Measurements from ENCODE around the gene TPI1.

TPI1 gene

GRCh38 chr12:6831450-6831995, 35.8 kb upstream of the TPI1 start:
- in situ Hi-C loops (cut with HindIII; ENCODE audit: low pct_unique_long_range_greater_than_20kb, low sequenced_read_pairs): no loop called here
- no peak for DNase-seq (ENCODE audit: low read depth in 1 of 2, low spot score in 1 of 2)
- TF ChIP-seq JUND (IDR thresholded peaks at IDR 0.05; ENCODE audit: low read depth): no peak

GRCh38 chr12:6832125-6832524, 35.2 kb upstream of the TPI1 start:
- in situ Hi-C loops (cut with HindIII; ENCODE audit: low pct_unique_long_range_greater_than_20kb, low sequenced_read_pairs): no loop called here
- no peak for DNase-seq (ENCODE audit: low read depth in 1 of 2, low spot score in 1 of 2)
- TF ChIP-seq JUND (IDR thresholded peaks at IDR 0.05; ENCODE audit: low read depth): no peak

- in situ Hi-C loops (cut with HindIII; ENCODE audit: low pct_unique_long_range_greater_than_20kb, low sequenced_read_pairs): no loop called here
- no peak for DNase-seq (ENCODE audit: low read depth in 1 of 2, low spot score in 1 of 2)
- no peak for TF ChIP-seq JUND (IDR thresholded peaks at IDR 0.05; ENCODE audit: low read depth)
These were observed 34.0 kb upstream of the TPI1 start for GRCh38 chr12:6833189-6833890.

DNA sequence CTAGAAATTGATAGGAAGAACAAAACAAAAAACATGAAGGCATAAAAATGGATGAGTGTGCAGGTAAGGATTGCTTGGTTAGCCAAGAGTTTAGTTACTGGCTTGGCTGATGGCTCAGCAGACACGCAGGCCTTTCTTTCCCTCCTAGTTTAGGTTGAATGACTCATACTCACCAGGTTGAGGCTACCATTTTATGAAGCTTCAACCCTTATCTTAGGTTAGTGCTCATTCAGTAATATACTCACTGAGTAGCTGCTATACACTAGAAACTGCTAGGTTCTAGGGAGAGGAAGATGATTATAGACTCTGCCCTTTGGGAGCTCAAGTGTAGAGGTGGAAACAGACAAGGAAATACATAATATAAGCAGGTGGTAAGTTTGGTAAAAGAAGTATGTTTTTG, 33.1 kb upstream of the TPI1 start:
- in situ Hi-C loops (cut with HindIII; ENCODE audit: low pct_unique_long_range_greater_than_20kb, low sequenced_read_pairs): no loop called here
- no peak for DNase-seq (ENCODE audit: low read depth in 1 of 2, low spot score in 1 of 2)
- TF ChIP-seq JUND (IDR thresholded peaks at IDR 0.05; ENCODE audit: low read depth): no peak

DNA sequence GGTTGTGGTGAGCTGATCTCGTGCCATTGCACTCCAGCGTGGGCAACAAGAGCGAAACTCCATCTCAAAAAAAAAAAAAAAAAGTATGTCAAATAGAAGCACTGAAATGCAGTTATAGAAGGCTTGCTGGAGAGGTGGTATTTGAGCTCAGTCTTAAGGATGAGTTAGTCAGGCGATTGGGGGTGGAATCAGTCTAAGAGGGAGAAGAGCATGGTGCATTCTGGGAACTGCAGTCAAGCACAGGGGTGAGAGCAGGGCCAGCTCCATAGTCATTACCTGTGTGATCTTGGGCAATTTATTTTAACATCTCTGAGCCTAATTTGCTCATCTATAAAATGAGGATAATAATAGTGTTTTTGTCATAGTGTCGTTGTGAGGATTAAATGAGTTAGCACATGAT, 32.5 kb upstream of the TPI1 start:
- no peak for DNase-seq (ENCODE audit: low read depth in 1 of 2, low spot score in 1 of 2)
- TF ChIP-seq JUND (IDR thresholded peaks at IDR 0.05; ENCODE audit: low read depth): no peak
- in situ Hi-C loops (cut with HindIII; ENCODE audit: low pct_unique_long_range_greater_than_20kb, low sequenced_read_pairs): no loop called here

GRCh38 chr12:6836851-6837250, 30.5 kb upstream of the TPI1 start:
- in situ Hi-C loops (cut with HindIII; ENCODE audit: low pct_unique_long_range_greater_than_20kb, low sequenced_read_pairs): no loop called here
- no peak for DNase-seq (ENCODE audit: low read depth in 1 of 2, low spot score in 1 of 2)
- TF ChIP-seq JUND (IDR thresholded peaks at IDR 0.05; ENCODE audit: low read depth): no peak

- no peak for TF ChIP-seq JUND (IDR thresholded peaks at IDR 0.05; ENCODE audit: low read depth)
These were observed 29.8 kb upstream of the TPI1 start for GRCh38 chr12:6837370-6838060.

DNA sequence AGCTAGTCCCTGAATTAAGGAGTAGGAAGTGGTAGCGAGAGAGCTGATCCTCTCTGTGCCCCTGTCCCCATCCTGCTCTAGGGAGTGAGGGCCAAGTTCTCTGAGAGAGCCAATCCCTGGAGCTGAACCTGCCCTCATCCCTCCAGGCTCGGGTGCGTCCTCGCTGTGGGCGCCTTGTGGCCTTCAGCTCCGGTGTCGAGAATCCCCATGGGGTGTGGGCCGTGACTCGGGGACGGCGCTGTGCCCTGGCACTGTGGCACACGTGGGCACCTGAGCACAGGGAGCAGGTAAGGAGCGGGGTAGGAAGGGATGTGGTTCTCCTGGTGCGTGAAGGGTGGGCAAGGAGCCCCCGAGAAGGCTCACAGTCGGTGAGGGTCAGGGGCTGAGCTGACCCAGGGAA, 28.5 kb upstream of the TPI1 start:
- TF ChIP-seq JUND (IDR thresholded peaks at IDR 0.05; ENCODE audit: low read depth): no peak
- in situ Hi-C loops (cut with HindIII; ENCODE audit: low pct_unique_long_range_greater_than_20kb, low sequenced_read_pairs): no loop called here
- DNase-seq (ENCODE audit: low read depth in 1 of 2, low spot score in 1 of 2): no peak

More at GRCh38 chr12:6837370-6838060, 29.8 kb upstream of the TPI1 start:
- in situ Hi-C loops (cut with HindIII; ENCODE audit: low pct_unique_long_range_greater_than_20kb, low sequenced_read_pairs): no loop called here
- no peak for DNase-seq (ENCODE audit: low read depth in 1 of 2, low spot score in 1 of 2)

DNA sequence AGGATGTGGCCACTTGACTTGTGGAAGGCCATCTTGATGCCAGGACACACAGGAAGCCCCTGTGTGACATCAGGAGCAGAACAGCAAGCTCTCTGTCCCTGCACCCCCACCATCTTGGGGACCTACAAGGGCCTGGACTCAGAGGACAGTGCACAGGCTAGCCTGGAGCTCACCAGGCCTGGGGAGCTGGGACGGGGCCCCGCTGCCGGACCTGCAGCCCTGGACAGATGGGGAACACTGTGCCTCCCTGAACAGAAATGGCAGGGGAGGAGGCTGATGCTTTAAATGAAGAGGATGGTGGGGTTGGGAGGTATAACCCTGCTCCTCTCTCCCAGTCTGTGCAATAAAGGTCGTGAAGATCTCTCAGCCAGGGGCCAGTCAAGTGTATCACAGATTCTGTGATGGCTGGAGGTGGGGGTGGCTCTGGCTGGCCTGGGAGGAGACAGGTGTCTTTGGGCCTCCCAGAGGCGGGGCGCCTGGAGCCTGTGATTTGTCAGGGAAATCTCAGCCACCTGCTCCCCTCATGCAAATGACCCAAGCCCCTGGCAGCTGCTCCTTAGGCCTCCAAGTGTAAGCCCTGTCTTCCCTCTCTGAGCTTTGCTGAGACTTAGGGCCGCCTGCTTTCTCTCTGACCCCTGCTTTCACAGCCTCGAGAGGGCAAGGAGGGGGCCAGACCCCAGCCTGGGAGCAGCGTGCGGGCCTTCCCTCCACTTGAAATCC, 27.7 kb upstream of the TPI1 start:
- no peak for TF ChIP-seq JUND (IDR thresholded peaks at IDR 0.05; ENCODE audit: low read depth)
- no peak for DNase-seq (ENCODE audit: low read depth in 1 of 2, low spot score in 1 of 2)
- in situ Hi-C loops (cut with HindIII; ENCODE audit: low pct_unique_long_range_greater_than_20kb, low sequenced_read_pairs): no loop called here

- DNase-seq (ENCODE audit: low read depth in 1 of 2, low spot score in 1 of 2): no peak
- in situ Hi-C loops (cut with HindIII; ENCODE audit: low pct_unique_long_range_greater_than_20kb, low sequenced_read_pairs): no loop called here
These were observed 27.0 kb upstream of the TPI1 start for GRCh38 chr12:6840330-6840729.

GRCh38 chr12:6840761-6841515, 26.4 kb upstream of the TPI1 start, which contains the start of gene GNB3:
Gene GNB3, plus strand, starts transcription at chr12:6840925. Its CDS starts 363 bp downstream, at chr12:6841288.
- in situ Hi-C loops (cut with HindIII; ENCODE audit: low pct_unique_long_range_greater_than_20kb, low sequenced_read_pairs): no loop called here
- no peak for DNase-seq (ENCODE audit: low read depth in 1 of 2, low spot score in 1 of 2)
- TF ChIP-seq JUND (IDR thresholded peaks at IDR 0.05; ENCODE audit: low read depth): no peak

More at GRCh38 chr12:6840330-6840729, 27.0 kb upstream of the TPI1 start:
- no peak for TF ChIP-seq JUND (IDR thresholded peaks at IDR 0.05; ENCODE audit: low read depth)

- in situ Hi-C loops (cut with HindIII; ENCODE audit: low pct_unique_long_range_greater_than_20kb, low sequenced_read_pairs): no loop called here
- DNase-seq (ENCODE audit: low read depth in 1 of 2, low spot score in 1 of 2): no peak
- no peak for TF ChIP-seq JUND (IDR thresholded peaks at IDR 0.05; ENCODE audit: low read depth)
These were observed 25.3 kb upstream of the TPI1 start for GRCh38 chr12:6842075-6842474.

Measured in T47D (cell line).